Activated T-helper 2 cell treated with anti-CD3 and anti-CD28 coated beads, Interferon-gamma antibody, Interleukin-2, Interleukin-4, amounts not matched to agents 10 μg/mL and 5 μg/mL and 100 μg/mL, durations not matched to agents 14 hours and 24 hours and 36 hours (primary cell): Measurements from ENCODE around the gene PSG1. TPM values are rescaled to one million over a fixed set of nuclear protein-coding genes. Genes with fewer than 3 reads are reported as not detected.
"Not testable (repeated sequence)": the region's sequence is repeated elsewhere in the genome, so short reads cannot be mapped to it uniquely, and the experiment has no call there.

Experiments
- DNase-seq: peaks from one replicate; pipeline ENCODE4 v3.0.0; 2021; ENCODE audit warnings: low spot score
- H3K27ac Mint-ChIP-seq: one replicate; pipeline ENCODE4 v1.8.0; 2021; ENCODE audit warnings: mixed read lengths
- H3K27me3 Mint-ChIP-seq: one replicate; pipeline ENCODE4 v1.8.0; 2021; ENCODE audit warnings: low read depth, mixed read lengths
- H3K36me3 Mint-ChIP-seq: one replicate; pipeline ENCODE4 v1.8.0; 2021; ENCODE audit warnings: low read depth, mixed read lengths
- H3K4me1 Mint-ChIP-seq: one replicate; pipeline ENCODE4 v1.8.0; 2021; ENCODE audit warnings: low read depth, mixed read lengths
- H3K4me3 Mint-ChIP-seq: one replicate; pipeline ENCODE4 v1.8.0; 2021; ENCODE audit warnings: low read depth, mild to moderate bottlenecking, moderate library complexity, mixed read lengths
- H3K9me3 Mint-ChIP-seq: one replicate; pipeline ENCODE4 v1.8.0; 2021; ENCODE audit warnings: mixed read lengths
- intact Hi-C: fragments of 100-400 bp; cut with micrococcal nuclease; formaldehyde crosslinking; loops from one replicate; pipeline ENCODE4 v1.15.1; 2023
- total RNA-seq: library from RNA; stranded (reverse); gene quantifications from 2 replicates; pipeline ENCODE4 v1.2.3, GENCODE V29; 2022

The PSG1 gene
- total RNA-seq, 1 donor from 2014 or later: not detected

GRCh38 chr19:42906162-42906561 is 26.6 kb upstream of the PSG1 start:
- intact Hi-C loops, H3K27me3 Mint-ChIP-seq, H3K27ac Mint-ChIP-seq, H3K36me3 Mint-ChIP-seq, H3K4me3 Mint-ChIP-seq, H3K4me1 Mint-ChIP-seq, H3K9me3 Mint-ChIP-seq, DNase-seq: not testable (repeated sequence)

- H3K4me3 Mint-ChIP-seq, intact Hi-C loops, H3K27me3 Mint-ChIP-seq, H3K4me1 Mint-ChIP-seq, DNase-seq, H3K36me3 Mint-ChIP-seq, H3K27ac Mint-ChIP-seq, H3K9me3 Mint-ChIP-seq: not testable (repeated sequence)
Measured at GRCh38 chr19:42900561-42900960, 21.0 kb upstream of the PSG1 start.

GRCh38 chr19:42899674-42900073 is 20.2 kb upstream of the PSG1 start:
- H3K4me3 Mint-ChIP-seq, H3K4me1 Mint-ChIP-seq, intact Hi-C loops, H3K36me3 Mint-ChIP-seq, DNase-seq, H3K27ac Mint-ChIP-seq, H3K9me3 Mint-ChIP-seq, H3K27me3 Mint-ChIP-seq: not testable (repeated sequence)

GRCh38 chr19:42899110-42899509 is 19.6 kb upstream of the PSG1 start:
- intact Hi-C loops, H3K4me1 Mint-ChIP-seq, H3K27me3 Mint-ChIP-seq, H3K36me3 Mint-ChIP-seq, H3K27ac Mint-ChIP-seq, H3K4me3 Mint-ChIP-seq, DNase-seq, H3K9me3 Mint-ChIP-seq: not testable (repeated sequence)

GRCh38 chr19:42898656-42899055 is 19.1 kb upstream of the PSG1 start:
- intact Hi-C loops, DNase-seq, H3K36me3 Mint-ChIP-seq, H3K27ac Mint-ChIP-seq, H3K9me3 Mint-ChIP-seq, H3K4me1 Mint-ChIP-seq, H3K4me3 Mint-ChIP-seq, H3K27me3 Mint-ChIP-seq: not testable (repeated sequence)

- DNase-seq, H3K36me3 Mint-ChIP-seq, intact Hi-C loops, H3K9me3 Mint-ChIP-seq, H3K27me3 Mint-ChIP-seq, H3K27ac Mint-ChIP-seq, H3K4me3 Mint-ChIP-seq, H3K4me1 Mint-ChIP-seq: not testable (repeated sequence)
Measured at GRCh38 chr19:42897729-42898128, 18.2 kb upstream of the PSG1 start.

- H3K27me3 Mint-ChIP-seq, H3K4me1 Mint-ChIP-seq, H3K27ac Mint-ChIP-seq, H3K4me3 Mint-ChIP-seq, DNase-seq, H3K36me3 Mint-ChIP-seq, intact Hi-C loops: not testable (repeated sequence)
- H3K9me3 Mint-ChIP-seq: peaks cover 13% of the 10 kb centered on the region
Measured at GRCh38 chr19:42890446-42890845, 10.9 kb upstream of the PSG1 start.

GRCh38 chr19:42887876-42888445 is 8.4 kb upstream of the PSG1 start:
- H3K36me3 Mint-ChIP-seq, intact Hi-C loops: not testable (repeated sequence)

GRCh38 chr19:42882730-42883129 is 3.2 kb upstream of the PSG1 start:
- H3K4me1 Mint-ChIP-seq, intact Hi-C loops, H3K36me3 Mint-ChIP-seq, H3K27ac Mint-ChIP-seq, DNase-seq, H3K9me3 Mint-ChIP-seq, H3K4me3 Mint-ChIP-seq, H3K27me3 Mint-ChIP-seq: not testable (repeated sequence)

More at GRCh38 chr19:42887876-42888445, 8.4 kb upstream of the PSG1 start:
- H3K4me3 Mint-ChIP-seq, H3K4me1 Mint-ChIP-seq, H3K27me3 Mint-ChIP-seq, DNase-seq, H3K27ac Mint-ChIP-seq: not testable (repeated sequence)
- peaks cover 13% of the 10 kb centered on the region for H3K9me3 Mint-ChIP-seq

- H3K4me3 Mint-ChIP-seq, intact Hi-C loops, DNase-seq, H3K4me1 Mint-ChIP-seq, H3K27me3 Mint-ChIP-seq, H3K27ac Mint-ChIP-seq, H3K9me3 Mint-ChIP-seq, H3K36me3 Mint-ChIP-seq: not testable (repeated sequence)
Measured at GRCh38 chr19:42882010-42882409, 2.5 kb upstream of the PSG1 start.

GRCh38 chr19:42881279-42881678 is 1.8 kb upstream of the PSG1 start:
- H3K36me3 Mint-ChIP-seq, H3K4me1 Mint-ChIP-seq, H3K27me3 Mint-ChIP-seq, H3K27ac Mint-ChIP-seq, intact Hi-C loops, DNase-seq, H3K9me3 Mint-ChIP-seq, H3K4me3 Mint-ChIP-seq: not testable (repeated sequence)

- H3K4me3 Mint-ChIP-seq, H3K27me3 Mint-ChIP-seq, H3K9me3 Mint-ChIP-seq, DNase-seq, H3K36me3 Mint-ChIP-seq, H3K27ac Mint-ChIP-seq, H3K4me1 Mint-ChIP-seq, intact Hi-C loops: not testable (repeated sequence)
Measured at GRCh38 chr19:42880621-42881020, 1.1 kb upstream of the PSG1 start.

- H3K4me1 Mint-ChIP-seq, H3K9me3 Mint-ChIP-seq, DNase-seq, H3K4me3 Mint-ChIP-seq, H3K36me3 Mint-ChIP-seq, H3K27me3 Mint-ChIP-seq, H3K27ac Mint-ChIP-seq, intact Hi-C loops: not testable (repeated sequence)
Measured at GRCh38 chr19:42876596-42876995, 2.9 kb downstream of the PSG1 start.

- H3K9me3 Mint-ChIP-seq, H3K36me3 Mint-ChIP-seq, H3K27me3 Mint-ChIP-seq, H3K4me3 Mint-ChIP-seq, intact Hi-C loops, H3K27ac Mint-ChIP-seq, H3K4me1 Mint-ChIP-seq, DNase-seq: not testable (repeated sequence)
Measured at GRCh38 chr19:42875881-42876280, 3.6 kb downstream of the PSG1 start.
